Trophoblast cell (in vitro differentiated cells and primary cell): Measurements from ENCODE around the gene PTMS.
"Not testable (repeated sequence)": the region's sequence is repeated elsewhere in the genome, so short reads cannot be mapped to it uniquely, and the experiment has no call there.

Source experiments
- DNase-seq, 2 donors: peaks; one replicate each; pipeline ENCODE4 v3.0.0-alpha.2; 2016
- H2AFZ ChIP-seq: 2 replicates; pipeline ENCODE4 v1.6.1; 2013; ENCODE audit warnings: low read length, moderate library complexity, mild to moderate bottlenecking; ENCODE audit not compliant: insufficient read depth, poor library complexity
- H2AK5ac ChIP-seq: 2 replicates; pipeline ENCODE4 v1.6.1; 2013; ENCODE audit warnings: mild to moderate bottlenecking, low read length
- H2BK120ac ChIP-seq: 2 replicates; pipeline ENCODE4 v1.6.1; 2013; ENCODE audit warnings: low read length, mild to moderate bottlenecking, moderate library complexity; ENCODE audit not compliant: insufficient read depth, poor library complexity
- H2BK12ac ChIP-seq: 2 replicates; pipeline ENCODE4 v1.6.1; 2013; ENCODE audit warnings: mild to moderate bottlenecking, low read length, moderate library complexity
- H2BK5ac ChIP-seq: 2 replicates; pipeline ENCODE4 v1.6.1; 2013; ENCODE audit warnings: low read length, low read depth, moderate library complexity, mild to moderate bottlenecking; ENCODE audit not compliant: poor library complexity
- H3K14ac ChIP-seq: 2 replicates; pipeline ENCODE4 v1.6.1; 2013; ENCODE audit warnings: mild to moderate bottlenecking, low read length
- H3K18ac ChIP-seq: 2 replicates; pipeline ENCODE4 v1.6.1; 2013; ENCODE audit warnings: mild to moderate bottlenecking, low read length
- H3K23ac ChIP-seq: 2 replicates; pipeline ENCODE4 v1.6.1; 2013; ENCODE audit warnings: low read length
- H3K27ac ChIP-seq: 2 replicates; pipeline ENCODE4 v1.5.1; 2013; ENCODE audit warnings: low read depth, mild to moderate bottlenecking, inconsistent platforms, low read length, moderate library complexity
- H3K27me3 ChIP-seq: 2 replicates; pipeline ENCODE4 v1.6.1; 2013; ENCODE audit warnings: inconsistent platforms, mild to moderate bottlenecking, low read length, moderate library complexity; ENCODE audit not compliant: insufficient read depth
- H3K36me3 ChIP-seq, 2 experiments: 1 replicate in 1 of 2; 2 replicates in 1 of 2; pipeline ENCODE4 v1.6.1; 2013; ENCODE audit warnings: low read length in 2 of 2, mild to moderate bottlenecking in 2 of 2, moderate library complexity in 1 of 2; ENCODE audit not compliant: insufficient read depth in 2 of 2, control insufficient read depth in 1 of 2
- H3K4ac ChIP-seq: 2 replicates; pipeline ENCODE4 v1.6.1; 2013; ENCODE audit warnings: low read depth, mild to moderate bottlenecking, low read length, moderate library complexity
- H3K4me1 ChIP-seq, 2 experiments: 1 replicate in 1 of 2; 2 replicates in 1 of 2; pipeline ENCODE4 v1.6.1; 2013; ENCODE audit warnings: low read length in 2 of 2, mild to moderate bottlenecking in 2 of 2, moderate library complexity in 1 of 2; ENCODE audit not compliant: insufficient read depth in 2 of 2, control insufficient read depth in 1 of 2
- H3K4me2 ChIP-seq: 2 replicates; pipeline ENCODE4 v1.6.1; 2013; ENCODE audit warnings: inconsistent platforms, mild to moderate bottlenecking, low read length, moderate library complexity
- H3K4me3 ChIP-seq: 2 replicates; pipeline ENCODE4 v1.5.1; 2013; ENCODE audit warnings: mild to moderate bottlenecking, low read depth, low read length, inconsistent platforms
- H3K79me1 ChIP-seq: one replicate; pipeline ENCODE4 v1.6.1; 2013; ENCODE audit warnings: low read length
- H3K79me2 ChIP-seq: 2 replicates; pipeline ENCODE4 v1.6.1; 2013; ENCODE audit warnings: low read length, mild to moderate bottlenecking; ENCODE audit not compliant: control insufficient read depth, insufficient read depth, poor library complexity
- H3K9ac ChIP-seq: 2 replicates; pipeline ENCODE4 v1.6.1; 2013; ENCODE audit warnings: mild to moderate bottlenecking, low read length
- H3K9me3 ChIP-seq: 2 replicates; pipeline ENCODE4 v1.6.1; 2013; ENCODE audit warnings: low read depth, mild to moderate bottlenecking, control low read depth, inconsistent platforms, low read length; ENCODE audit not compliant: insufficient read depth
- H4K12ac ChIP-seq: 2 replicates; pipeline ENCODE4 v1.6.1; 2013; ENCODE audit warnings: low read depth, mild to moderate bottlenecking, low read length, moderate library complexity
- H4K8ac ChIP-seq: 2 replicates; pipeline ENCODE4 v1.6.1; 2013; ENCODE audit warnings: low read depth, mild to moderate bottlenecking, low read length, moderate library complexity
- H4K91ac ChIP-seq: one replicate; pipeline ENCODE4 v1.6.1; 2013; ENCODE audit warnings: low read depth, mild to moderate bottlenecking, low read length, moderate library complexity
- WGBS: extraction: QIAGEN DNeasy Blood & Tissue Kit; methylation state at CpG from one replicate; pipeline ENCODE4 v1.1.7; 2013; ENCODE audit warnings: missing lambda C conversion rate; ENCODE audit not compliant: insufficient read length, insufficient coverage; ENCODE audit errors: extremely low coverage; 5-methylcytosine and 5-hydroxymethylcytosine counted together

Gene PTMS

DNA sequence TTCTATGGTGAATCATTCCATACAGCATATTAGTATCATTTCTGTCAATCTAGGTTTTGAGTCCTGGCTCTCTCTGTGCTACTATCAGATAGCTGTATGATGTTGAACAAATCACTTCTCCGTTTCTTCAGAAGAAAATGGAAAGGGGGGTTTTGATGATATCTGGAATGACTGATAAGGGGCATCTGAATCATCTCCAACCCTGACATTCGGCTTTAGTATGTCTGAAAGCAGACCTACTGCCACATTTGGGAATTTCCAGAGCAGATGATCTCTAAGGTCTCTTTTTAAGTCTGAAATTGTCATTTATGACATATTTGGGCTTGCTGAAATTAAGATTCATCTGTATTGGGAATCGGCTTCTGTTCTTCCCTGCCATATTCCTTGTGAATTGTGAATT is 23.3 kb upstream of the PTMS start:
- Histone ChIP-seq H3K4me1 (peaks cover 15 to 19% of the 10 kb centered on the region in 2 experiments), H4K8ac (no peak overlapping the region), H3K4me2 (no peak overlapping the region), H2BK120ac (no peak overlapping the region), H3K4me3 (no peak overlapping the region), H2BK5ac (no peak overlapping the region), H3K14ac (no peak overlapping the region), H3K79me1 (no peaks in the 10 kb centered on the region), H2AFZ (no peak overlapping the region), H4K91ac (no peak overlapping the region), H3K23ac (no peak overlapping the region), H2AK5ac (no peak overlapping the region), H3K27ac (no peak overlapping the region), H2BK12ac (no peak overlapping the region), H3K36me3 (peaks cover 11 to 21% of the 10 kb centered on the region in 2 experiments), H3K4ac (no peak overlapping the region), H3K9ac (no peak overlapping the region), H3K27me3 (no peaks in the 10 kb centered on the region), H3K18ac (no peak overlapping the region), H3K79me2 (no peaks in the 10 kb centered on the region), H3K9me3 (peaks cover 2% of the 10 kb centered on the region), H4K12ac (no peak overlapping the region)
- no CpG with 5 or more reads among the region's 3 CpGs for WGBS
- peak in 1 of 2 donors; percentile 32 for DNase-seq

DNA sequence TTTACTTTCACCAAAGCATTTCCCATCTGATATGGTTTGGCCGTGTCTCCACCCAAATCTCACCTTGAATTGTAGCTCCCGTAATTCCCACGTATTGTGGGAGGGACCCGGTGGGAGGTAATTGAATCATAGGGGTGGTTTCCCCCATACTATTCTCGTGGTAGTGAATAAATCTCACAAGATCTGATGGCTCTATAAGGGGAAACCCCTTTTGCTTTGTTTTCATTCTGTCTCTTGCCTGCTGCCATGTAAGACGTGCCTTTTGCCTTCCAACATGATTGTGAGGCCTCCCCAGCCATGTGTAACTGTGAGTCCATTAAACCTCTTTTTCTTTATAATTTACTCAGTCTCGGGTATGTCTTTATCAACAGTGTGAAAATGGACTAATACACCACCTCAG is 22.9 kb upstream of the PTMS start:
- not testable (repeated sequence) for H2BK5ac ChIP-seq, H3K79me2 ChIP-seq, H2AFZ ChIP-seq, H3K27me3 ChIP-seq, H4K12ac ChIP-seq, H4K91ac ChIP-seq, H3K9ac ChIP-seq, H2BK12ac ChIP-seq, H3K4me2 ChIP-seq, H3K27ac ChIP-seq, H3K79me1 ChIP-seq, H3K4ac ChIP-seq, H2AK5ac ChIP-seq, DNase-seq, H2BK120ac ChIP-seq, H3K18ac ChIP-seq, H3K23ac ChIP-seq, H3K14ac ChIP-seq, H4K8ac ChIP-seq, H3K4me3 ChIP-seq, H3K9me3 ChIP-seq
- Histone ChIP-seq H3K36me3 (peaks cover 15 to 26% of the 10 kb centered on the region in 2 experiments), H3K4me1 (peaks cover 15 to 19% of the 10 kb centered on the region in 2 experiments)
- WGBS, result no CpG with 5 or more reads among the region's 7 CpGs

GRCh38 chr12:6745741-6746525 is 20.2 kb upstream of the PTMS start:
- no peaks in the 10 kb centered on the region for H3K79me1 ChIP-seq
- no peak overlapping the region for H3K14ac ChIP-seq
- H3K23ac ChIP-seq, result no peak overlapping the region
- peak overlapping the region; percentile 6 for H2BK5ac ChIP-seq
- H3K4ac ChIP-seq, result no peak overlapping the region
- H2BK12ac ChIP-seq, result no peak overlapping the region
- no peak overlapping the region for H4K12ac ChIP-seq
- no peak overlapping the region for H3K18ac ChIP-seq
- peaks cover 15 to 19% of the 10 kb centered on the region in 2 experiments for H3K4me1 ChIP-seq
- peak overlapping the region; percentile 48 for H3K27ac ChIP-seq
- H3K9me3 ChIP-seq, result peaks cover 5% of the 10 kb centered on the region
- H3K4me2 ChIP-seq, result no peak overlapping the region
- no peak overlapping the region for H3K9ac ChIP-seq
- H3K27me3 ChIP-seq, result no peaks in the 10 kb centered on the region
- no peak overlapping the region for H2BK120ac ChIP-seq
- WGBS, result no CpG with 5 or more reads among the region's 13 CpGs
- peak overlapping the region; percentile 52 for H4K91ac ChIP-seq
- H2AK5ac ChIP-seq, result no peak overlapping the region
- DNase-seq, result peak; percentile 46 to 60
- no peaks in the 10 kb centered on the region for H3K79me2 ChIP-seq
- no peak overlapping the region for H2AFZ ChIP-seq
- H3K36me3 ChIP-seq, result peaks cover 37 to 51% of the 10 kb centered on the region in 2 experiments
- no peak overlapping the region for H4K8ac ChIP-seq
- H3K4me3 ChIP-seq, result no peak overlapping the region

GRCh38 chr12:6747216-6747615 is 18.9 kb upstream of the PTMS start:
- no peak overlapping the region for H3K4me3 ChIP-seq
- H3K23ac ChIP-seq, result no peak overlapping the region
- peaks cover 20 to 25% of the 10 kb centered on the region in 2 experiments for H3K4me1 ChIP-seq
- no peak overlapping the region for H3K18ac ChIP-seq
- WGBS, result no CpG with 5 or more reads among the region's 4 CpGs
- H4K91ac ChIP-seq, result no peak overlapping the region
- H3K9ac ChIP-seq, result no peak overlapping the region
- no peak overlapping the region for H2AFZ ChIP-seq
- H4K8ac ChIP-seq, result no peak overlapping the region
- no peak overlapping the region for H2BK120ac ChIP-seq
- peaks cover 5% of the 10 kb centered on the region for H3K9me3 ChIP-seq
- peaks cover under 1% of the 10 kb centered on the region for H3K79me1 ChIP-seq
- no peak overlapping the region for H2BK12ac ChIP-seq
- H3K36me3 ChIP-seq, result peaks cover 46 to 61% of the 10 kb centered on the region in 2 experiments
- H3K4me2 ChIP-seq, result no peak overlapping the region
- H2BK5ac ChIP-seq, result no peak overlapping the region
- H3K27ac ChIP-seq, result no peak overlapping the region
- H2AK5ac ChIP-seq, result no peak overlapping the region
- no peak overlapping the region for H4K12ac ChIP-seq
- H3K14ac ChIP-seq, result no peak overlapping the region
- H3K79me2 ChIP-seq, result peaks cover 5% of the 10 kb centered on the region
- no peaks in the 10 kb centered on the region for H3K27me3 ChIP-seq
- H3K4ac ChIP-seq, result no peak overlapping the region
- DNase-seq, result no peak
